SU-DHL-6 (cell line): ENCODE data around the gene EMX1.

Source experiments
- H2AFZ ChIP-seq: fragments of 200-600 bp; sonication (generic); 2 replicates; pipeline ENCODE4 v1.6.1; 2014; ENCODE audit warnings: low read depth, mild to moderate bottlenecking, moderate library complexity, mixed read lengths, antibody characterized with exemption, low read length; ENCODE audit not compliant: severe bottlenecking
- H3F3A ChIP-seq: fragments of 200-600 bp; shearing (Covaris generic); 2 replicates; pipeline ENCODE4 v1.6.0; 2016; ENCODE audit warnings: antibody characterized with exemption, mild to moderate bottlenecking; ENCODE audit not compliant: insufficient read depth
- H3K27ac ChIP-seq: fragments of 200-600 bp; sonication (generic); 2 replicates; pipeline ENCODE4 v1.5.1; 2016; ENCODE audit warnings: low read depth, mild to moderate bottlenecking, low read length, moderate library complexity, mixed read lengths
- H3K27me3 ChIP-seq: fragments of 200-600 bp; sonication (generic), shearing (Covaris generic); 2 replicates; pipeline ENCODE4 v1.6.0; 2014; ENCODE audit warnings: mild to moderate bottlenecking, low read length
- H3K36me3 ChIP-seq: fragments of 200-600 bp; sonication (generic); 2 replicates; pipeline ENCODE4 v1.6.1; 2014; ENCODE audit warnings: mild to moderate bottlenecking, low read length, mixed read lengths
- H3K4me2 ChIP-seq: fragments of 300-600, 200-600 bp; shearing (Covaris generic), sonication (generic); 2 replicates; pipeline ENCODE4 v1.6.0; 2014; ENCODE audit warnings: low read length, low read depth, mild to moderate bottlenecking; ENCODE audit not compliant: poor library complexity, severe bottlenecking
- H3K4me3 ChIP-seq: fragments of 200-600 bp; sonication (generic); 2 replicates; pipeline ENCODE4 v1.5.1; 2014; ENCODE audit warnings: antibody characterized with exemption, low read length, mild to moderate bottlenecking, mixed read lengths; ENCODE audit not compliant: insufficient read depth, poor library complexity, severe bottlenecking
- H3K79me2 ChIP-seq: fragments of 200-600 bp; sonication (generic); 2 replicates; pipeline ENCODE4 v1.6.1; 2014; ENCODE audit warnings: mild to moderate bottlenecking, low read length, moderate library complexity; ENCODE audit not compliant: insufficient read depth
- H3K9ac ChIP-seq: fragments of 200-600 bp; sonication (generic); 2 replicates; pipeline ENCODE4 v1.7.0; 2014; ENCODE audit warnings: mild to moderate bottlenecking, low read length
- H3K9me2 ChIP-seq: fragments of 200-600 bp; sonication (generic); replicated peaks from 2 replicates; pipeline ENCODE4 v1.6.1; 2014; ENCODE audit warnings: low read length; ENCODE audit not compliant: insufficient read depth
- H3K9me3 ChIP-seq: fragments of 200-600 bp; sonication (generic); 2 replicates; pipeline ENCODE4 v1.6.1; 2014; ENCODE audit warnings: low read length, mixed read lengths; ENCODE audit not compliant: insufficient read depth
- H4K20me1 ChIP-seq: fragments of 200-600 bp; sonication (generic); 2 replicates; pipeline ENCODE4 v1.6.1; 2014; ENCODE audit warnings: low read depth, mild to moderate bottlenecking, antibody characterized with exemption, low read length, moderate library complexity, mixed read lengths
- EZH2phosphoT487 ChIP-seq: fragments of 200-600 bp; sonication (generic), shearing (Covaris generic); conservative IDR thresholded peaks from 2 replicates; pipeline ENCODE4 v1.6.1; 2018; ENCODE audit warnings: mild to moderate bottlenecking, antibody characterized with exemption, low read length, moderate library complexity, mixed read lengths

The EMX1 gene

GRCh38 chr2:72984172-72984671, 66.9 kb downstream of the EMX1 start:
- Histone ChIP-seq H3K27ac (no peak overlapping the region), H3K9me3 (no peaks in the 10 kb centered on the region), H3K9me2 (no peaks in the 10 kb centered on the region), H3F3A (no peaks in the 10 kb centered on the region), H4K20me1 (no peaks in the 10 kb centered on the region), H3K27me3 (no peaks in the 10 kb centered on the region), H3K4me3 (no peak overlapping the region), H3K79me2 (no peaks in the 10 kb centered on the region), H3K36me3 (no peaks in the 10 kb centered on the region), H3K9ac (no peak overlapping the region), H2AFZ (no peak overlapping the region), H3K4me2 (no peak overlapping the region)
- TF ChIP-seq EZH2phosphoT487: no peak
